Loucy (cell line): ENCODE data around the gene COL17A1.

Source experiments
- H2AFZ ChIP-seq: fragments of 200-600 bp; sonication (generic); 2 replicates; pipeline ENCODE4 v1.6.0; 2016; ENCODE audit warnings: antibody characterized with exemption, mild to moderate bottlenecking, low read length, moderate library complexity
- H3F3A ChIP-seq: fragments of 200-600 bp; 2 replicates; pipeline ENCODE4 v1.6.0; 2016; ENCODE audit warnings: antibody characterized with exemption, low read depth, mild to moderate bottlenecking
- H3K27me3 ChIP-seq: fragments of 200-600 bp; sonication (generic); 2 replicates; pipeline ENCODE4 v1.6.1; 2014; ENCODE audit warnings: low read length, mild to moderate bottlenecking; ENCODE audit not compliant: insufficient read depth, poor library complexity, severe bottlenecking
- H3K36me3 ChIP-seq: fragments of 200-600 bp; sonication (generic); 2 replicates; pipeline ENCODE4 v1.6.1; 2016; ENCODE audit warnings: low read length; ENCODE audit not compliant: insufficient read depth
- H3K4me1 ChIP-seq: fragments of 200-600 bp; sonication (generic); 2 replicates; pipeline ENCODE4 v1.5.1; 2014; ENCODE audit warnings: low read length, mild to moderate bottlenecking; ENCODE audit not compliant: insufficient read depth, poor library complexity, severe bottlenecking
- H3K4me2 ChIP-seq: fragments of 200-600 bp; sonication (generic); 2 replicates; pipeline ENCODE4 v1.6.0; 2014; ENCODE audit warnings: antibody characterized with exemption, low read length, low read depth, mild to moderate bottlenecking; ENCODE audit not compliant: poor library complexity, severe bottlenecking
- H3K4me3 ChIP-seq: fragments of 200-600 bp; sonication (generic); 2 replicates; pipeline ENCODE4 v1.5.1; 2014; ENCODE audit warnings: low read length, mild to moderate bottlenecking, mixed read lengths; ENCODE audit not compliant: poor library complexity, severe bottlenecking
- H3K79me2 ChIP-seq: fragments of 200-600 bp; sonication (generic); 2 replicates; pipeline ENCODE4 v1.6.1; 2014; ENCODE audit warnings: low read length; ENCODE audit not compliant: insufficient read depth
- H3K9ac ChIP-seq: fragments of 200-600 bp; sonication (generic); 2 replicates; pipeline ENCODE4 v1.6.0; 2014; ENCODE audit warnings: mild to moderate bottlenecking, low read depth, low read length, moderate library complexity; ENCODE audit not compliant: poor library complexity, severe bottlenecking
- H3K9me2 ChIP-seq: fragments of 200-600 bp; sonication (generic); replicated peaks from 2 replicates; pipeline ENCODE4 v1.6.1; 2016; ENCODE audit warnings: low read depth, low read length, mixed read lengths
- H3K9me3 ChIP-seq: fragments of 200-600 bp; sonication (generic); 2 replicates; pipeline ENCODE4 v1.6.1; 2014; ENCODE audit warnings: mild to moderate bottlenecking, antibody characterized with exemption, low read length, low read depth; ENCODE audit not compliant: insufficient read depth
- H4K20me1 ChIP-seq: fragments of 200-600 bp; sonication (generic); 2 replicates; pipeline ENCODE4 v1.6.0; 2014; ENCODE audit warnings: antibody characterized with exemption, low read length, mild to moderate bottlenecking; ENCODE audit not compliant: insufficient read depth, poor library complexity, severe bottlenecking
- EZH2phosphoT487 ChIP-seq: fragments of 200-600 bp; IDR thresholded peaks from 2 replicates; pipeline ENCODE4 v1.6.1; 2018; ENCODE audit warnings: antibody characterized with exemption, mild to moderate bottlenecking, moderate library complexity, borderline replicate concordance
- TF ChIP-seq, protein P1 (sequence below): fragments of 200-600 bp; sonication (generic); conservative IDR thresholded peaks from 2 replicates; pipeline ENCODE4 v1.5.1; 2014; ENCODE audit warnings: mild to moderate bottlenecking, antibody characterized with exemption, low read length

Gene COL17A1

GRCh38 chr10:104033401-104033930 is 52.2 kb downstream of the COL17A1 start:
- Histone ChIP-seq H3K4me1 (no peaks in the 10 kb centered on the region), H3K9me2 (no peaks in the 10 kb centered on the region), H3K36me3 (peaks cover 6% of the 10 kb centered on the region; the same call in 1 of the 2 replicates), H3K9me3 (no peaks in the 10 kb centered on the region), H3K27me3 (no peaks in the 10 kb centered on the region), H2AFZ (no peak overlapping the region), H3F3A (no peaks in the 10 kb centered on the region), H3K79me2 (no peaks in the 10 kb centered on the region), H3K4me2 (no peak overlapping the region), H3K4me3 (no peak overlapping the region), H3K9ac (no peak overlapping the region), H4K20me1 (no peaks in the 10 kb centered on the region)
- no peak for TF ChIP-seq EZH2phosphoT487
- TF ChIP-seq, protein P1, sequence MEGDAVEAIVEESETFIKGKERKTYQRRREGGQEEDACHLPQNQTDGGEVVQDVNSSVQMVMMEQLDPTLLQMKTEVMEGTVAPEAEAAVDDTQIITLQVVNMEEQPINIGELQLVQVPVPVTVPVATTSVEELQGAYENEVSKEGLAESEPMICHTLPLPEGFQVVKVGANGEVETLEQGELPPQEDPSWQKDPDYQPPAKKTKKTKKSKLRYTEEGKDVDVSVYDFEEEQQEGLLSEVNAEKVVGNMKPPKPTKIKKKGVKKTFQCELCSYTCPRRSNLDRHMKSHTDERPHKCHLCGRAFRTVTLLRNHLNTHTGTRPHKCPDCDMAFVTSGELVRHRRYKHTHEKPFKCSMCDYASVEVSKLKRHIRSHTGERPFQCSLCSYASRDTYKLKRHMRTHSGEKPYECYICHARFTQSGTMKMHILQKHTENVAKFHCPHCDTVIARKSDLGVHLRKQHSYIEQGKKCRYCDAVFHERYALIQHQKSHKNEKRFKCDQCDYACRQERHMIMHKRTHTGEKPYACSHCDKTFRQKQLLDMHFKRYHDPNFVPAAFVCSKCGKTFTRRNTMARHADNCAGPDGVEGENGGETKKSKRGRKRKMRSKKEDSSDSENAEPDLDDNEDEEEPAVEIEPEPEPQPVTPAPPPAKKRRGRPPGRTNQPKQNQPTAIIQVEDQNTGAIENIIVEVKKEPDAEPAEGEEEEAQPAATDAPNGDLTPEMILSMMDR: no peak

DNA sequence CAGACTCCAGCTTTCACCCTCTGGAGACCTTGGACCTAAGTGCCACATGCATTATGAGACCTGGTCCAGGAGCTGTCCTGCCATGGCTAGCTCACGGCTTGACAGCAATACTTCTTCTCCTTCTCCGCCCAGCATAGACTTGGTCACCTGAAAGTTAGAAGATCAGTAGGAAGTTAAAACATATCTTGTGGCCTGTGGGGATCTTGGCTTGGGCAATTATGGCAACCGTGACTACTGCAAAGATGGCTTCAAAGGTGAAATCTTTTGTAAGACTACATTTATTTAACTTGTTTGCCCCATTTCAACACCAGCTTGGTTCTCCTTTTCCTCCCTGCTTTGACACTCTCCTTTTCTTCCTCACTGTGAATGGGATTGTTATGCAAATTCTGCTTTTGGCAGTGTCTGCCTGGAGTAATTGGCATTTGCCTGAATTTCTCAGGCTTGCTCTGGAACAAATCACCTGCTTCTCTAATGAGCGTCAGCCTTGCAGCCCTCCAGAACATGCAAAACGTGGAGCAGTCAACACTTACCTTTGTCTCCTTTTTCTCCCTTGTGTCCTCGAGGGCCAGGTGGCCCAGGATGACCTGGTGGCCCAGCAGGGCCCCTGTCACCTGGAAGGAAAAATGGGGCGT is 53.4 kb downstream of the COL17A1 start:
- Histone ChIP-seq H3K9ac (no peak overlapping the region), H4K20me1 (no peaks in the 10 kb centered on the region)
- TF ChIP-seq, protein P1: no peak
- TF ChIP-seq EZH2phosphoT487: no peak

GRCh38 chr10:104031631-104032030 is 54.0 kb downstream of the COL17A1 start:
- Histone ChIP-seq H3K9me2 (no peaks in the 10 kb centered on the region), H3K36me3 (peaks cover 12% of the 10 kb centered on the region; the same call in 1 of the 2 replicates), H3K4me2 (no peak overlapping the region), H3K9ac (no peak overlapping the region), H3K79me2 (no peaks in the 10 kb centered on the region), H3K4me3 (no peak overlapping the region), H4K20me1 (no peaks in the 10 kb centered on the region), H3F3A (no peaks in the 10 kb centered on the region), H3K27me3 (no peaks in the 10 kb centered on the region), H3K4me1 (no peaks in the 10 kb centered on the region), H3K9me3 (no peaks in the 10 kb centered on the region), H2AFZ (no peak overlapping the region)
- TF ChIP-seq EZH2phosphoT487: no peak
- TF ChIP-seq, protein P1: no peak

More for the DNA sequence above, 53.4 kb downstream of the COL17A1 start:
- Histone ChIP-seq H3K36me3 (peaks cover 12% of the 10 kb centered on the region; the same call in 1 of the 2 replicates), H3F3A (no peaks in the 10 kb centered on the region), H3K9me3 (no peaks in the 10 kb centered on the region), H3K4me3 (no peak overlapping the region), H3K27me3 (no peaks in the 10 kb centered on the region), H2AFZ (no peak overlapping the region), H3K9me2 (no peaks in the 10 kb centered on the region), H3K79me2 (no peaks in the 10 kb centered on the region), H3K4me2 (no peak overlapping the region), H3K4me1 (no peaks in the 10 kb centered on the region)
